Ishikawa (cell line): ENCODE results near the gene P3H2.

Experiments used
- CEBPB ChIP-seq: IDR thresholded peaks from 2 replicates; pipeline ENCODE4 v1.6.1; 2012
- CREB1 ChIP-seq: IDR thresholded peaks from 2 replicates; pipeline ENCODE4 v1.6.1; 2012; ENCODE audit warnings: low read depth
- EP300 ChIP-seq: IDR thresholded peaks from 2 replicates; pipeline ENCODE4 v1.6.1; 2012; ENCODE audit warnings: borderline replicate concordance
- MAX ChIP-seq: IDR thresholded peaks from 2 replicates; pipeline ENCODE4 v1.6.1; 2012
- NFIC ChIP-seq: IDR thresholded peaks from 2 replicates; pipeline ENCODE4 v1.6.1; 2012
- RAD21 ChIP-seq: IDR thresholded peaks from 2 replicates; pipeline ENCODE4 v1.6.1; 2012; ENCODE audit warnings: low read depth
- REST ChIP-seq: IDR thresholded peaks from 2 replicates; pipeline ENCODE4 v1.6.1; 2012; ENCODE audit warnings: low read depth, mild to moderate bottlenecking
- TAF1 ChIP-seq: IDR thresholded peaks from 2 replicates; pipeline ENCODE4 v1.6.1; 2012; ENCODE audit warnings: low read depth, mild to moderate bottlenecking
- TEAD4 ChIP-seq: IDR thresholded peaks from 2 replicates; pipeline ENCODE4 v1.6.1; 2012

- TF ChIP-seq RAD21, result no peak
- no peak for TF ChIP-seq TAF1
- no peak for TF ChIP-seq TEAD4
- no peak for TF ChIP-seq NFIC
- no peak for TF ChIP-seq MAX
- no peak for TF ChIP-seq CREB1
- no peak for TF ChIP-seq EP300
- no peak for TF ChIP-seq REST
- TF ChIP-seq CEBPB, result no peak
Observed at GRCh38 chr3:190027116-190027515, 93.6 kb downstream of the P3H2 start.
